Chondrocyte (in vitro differentiated cells): ENCODE measurements around the gene TXLNG. TPM values are rescaled to one million over a fixed set of nuclear protein-coding genes. Genes with fewer than 3 reads are reported as not detected.
A peak's percentile ranks its signal among the peaks of the same experiment; 100 is the strongest.

Source experiments
- DNase-seq: peaks from one replicate; pipeline ENCODE4 v3.0.0; 2021; ENCODE audit warnings: mixed read lengths, low spot score
- H3K27ac Mint-ChIP-seq: one replicate; pipeline ENCODE4 v1.8.0; 2021; ENCODE audit warnings: mild to moderate bottlenecking, moderate library complexity, mixed read lengths; ENCODE audit not compliant: unreplicated experiment
- H3K27me3 Mint-ChIP-seq: 2 replicates; pipeline ENCODE4 v1.8.0; 2021; ENCODE audit warnings: low read depth, mixed read lengths
- H3K36me3 Mint-ChIP-seq: 2 replicates; pipeline ENCODE4 v1.8.0; 2021; ENCODE audit warnings: low read depth, mixed read lengths
- H3K4me1 Mint-ChIP-seq: 2 replicates; pipeline ENCODE4 v1.8.0; 2021; ENCODE audit warnings: low read depth, mild to moderate bottlenecking, mixed read lengths
- H3K4me3 Mint-ChIP-seq: one replicate; pipeline ENCODE4 v1.8.0; 2021; ENCODE audit warnings: mild to moderate bottlenecking, moderate library complexity, mixed read lengths; ENCODE audit not compliant: unreplicated experiment
- H3K9me3 Mint-ChIP-seq: 2 replicates; pipeline ENCODE4 v1.8.0; 2021; ENCODE audit warnings: low read depth, mixed read lengths
- CTCF ChIP-seq: fragments of 200-600 bp; sonication (generic); IDR thresholded peaks from 2 replicates; pipeline ENCODE4 v1.5.0; 2021; ENCODE audit warnings: antibody characterized with exemption, mild to moderate bottlenecking, moderate library complexity
- total RNA-seq: library from RNA; stranded (reverse); gene quantifications from 3 replicates; pipeline ENCODE4 v1.2.1, GENCODE V29; 2021

Gene TXLNG
- total RNA-seq, 1 donor from 2014 or later: 9.1 TPM

GRCh38 chrX:16762579-16762978 is 23.7 kb upstream of the TXLNG start:
- peaks cover 14% of the 10 kb centered on the region for H3K36me3 Mint-ChIP-seq
- no peak for TF ChIP-seq CTCF
- no peaks in the 10 kb centered on the region for H3K27me3 Mint-ChIP-seq
- no peak overlapping the region for H3K27ac Mint-ChIP-seq
- no peak overlapping the region for H3K4me3 Mint-ChIP-seq
- H3K4me1 Mint-ChIP-seq: no peaks in the 10 kb centered on the region
- H3K9me3 Mint-ChIP-seq: no peaks in the 10 kb centered on the region
- no peak for DNase-seq

GRCh38 chrX:16765594-16765993 is 20.7 kb upstream of the TXLNG start:
- TF ChIP-seq CTCF: no peak
- Mint-ChIP-seq H3K4me1 (no peaks in the 10 kb centered on the region), H3K27me3 (no peaks in the 10 kb centered on the region), H3K9me3 (no peaks in the 10 kb centered on the region), H3K4me3 (no peak overlapping the region), H3K36me3 (peaks cover 3% of the 10 kb centered on the region), H3K27ac (no peak overlapping the region)
- no peak for DNase-seq

DNA sequence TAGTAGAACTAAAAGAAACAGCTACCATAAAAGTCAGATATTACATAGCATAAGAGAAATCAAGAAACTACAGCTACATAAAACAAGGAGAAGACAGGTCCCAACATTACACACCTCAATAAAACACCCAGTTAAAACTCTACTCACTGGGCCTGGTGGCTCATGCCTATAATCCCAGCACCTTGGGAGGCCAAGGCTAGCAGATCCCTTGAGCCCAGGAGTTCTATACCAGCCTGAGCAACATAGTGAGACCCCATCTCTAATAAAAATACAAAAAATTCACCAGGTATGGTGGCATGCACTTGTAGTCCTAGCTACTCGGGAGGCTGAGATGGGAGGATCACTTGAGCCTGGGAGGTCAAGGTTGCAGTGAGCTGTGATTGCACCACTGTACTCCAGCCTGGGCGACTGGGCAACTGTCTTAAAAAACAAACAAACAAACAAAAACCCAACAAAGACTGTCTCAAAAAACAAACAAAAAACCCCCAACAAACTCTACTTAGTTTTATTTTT is 15.2 kb upstream of the TXLNG start:
- no peaks in the 10 kb centered on the region for H3K4me1 Mint-ChIP-seq
- no peak overlapping the region for H3K4me3 Mint-ChIP-seq
- no peak for TF ChIP-seq CTCF
- no peaks in the 10 kb centered on the region for H3K9me3 Mint-ChIP-seq
- no peak overlapping the region for H3K27ac Mint-ChIP-seq
- H3K36me3 Mint-ChIP-seq: peaks cover 1% of the 10 kb centered on the region
- no peaks in the 10 kb centered on the region for H3K27me3 Mint-ChIP-seq
- DNase-seq: no peak

DNA sequence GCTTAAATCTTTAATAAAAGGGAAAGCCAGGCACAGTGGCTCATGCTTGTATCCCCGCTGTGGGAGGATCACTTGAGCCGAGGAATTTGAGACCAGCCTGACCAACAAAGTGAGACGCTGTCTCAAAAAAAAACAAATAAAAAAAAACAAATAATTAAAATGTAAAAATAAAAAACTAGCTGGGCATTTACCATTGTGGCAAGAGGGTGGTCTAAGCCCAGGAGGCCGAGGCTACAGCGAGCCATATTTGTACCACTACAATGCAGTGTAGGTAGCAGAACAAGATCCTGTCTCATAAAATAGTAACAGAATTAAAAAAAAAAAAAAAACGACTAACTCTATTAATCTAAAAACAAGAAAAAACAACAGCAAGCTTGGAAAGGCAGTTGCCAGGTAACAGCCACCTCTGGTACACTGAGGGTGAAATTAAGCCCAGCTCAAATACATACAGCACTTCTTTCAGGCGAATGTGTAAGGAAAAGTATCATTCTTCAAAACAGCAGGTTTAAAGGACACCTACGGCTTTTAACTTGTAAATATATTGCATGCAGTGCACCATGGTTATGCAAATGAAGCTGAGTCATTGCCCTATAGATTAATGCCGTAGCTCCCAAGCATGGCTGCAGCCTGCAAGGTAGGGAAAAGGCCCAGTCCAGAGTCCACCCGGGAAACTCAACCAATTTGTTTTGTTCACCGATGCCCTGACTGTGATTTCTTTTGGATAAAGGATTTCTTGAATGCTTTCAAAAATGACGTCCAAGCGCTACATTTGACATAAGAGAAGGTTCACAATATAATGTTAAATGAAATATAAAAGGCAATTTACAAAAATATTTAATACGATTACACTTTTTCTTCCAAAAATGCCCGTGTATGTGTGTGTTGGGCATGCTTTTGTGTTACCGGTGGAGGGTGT is 14.5 kb upstream of the TXLNG start:
- H3K36me3 Mint-ChIP-seq: peaks cover 1% of the 10 kb centered on the region
- no peaks in the 10 kb centered on the region for H3K4me1 Mint-ChIP-seq
- H3K27ac Mint-ChIP-seq: peak overlapping the region; percentile 83
- no peaks in the 10 kb centered on the region for H3K27me3 Mint-ChIP-seq
- no peak for DNase-seq
- H3K9me3 Mint-ChIP-seq: no peaks in the 10 kb centered on the region
- no peak for TF ChIP-seq CTCF
- H3K4me3 Mint-ChIP-seq: no peak overlapping the region

DNA sequence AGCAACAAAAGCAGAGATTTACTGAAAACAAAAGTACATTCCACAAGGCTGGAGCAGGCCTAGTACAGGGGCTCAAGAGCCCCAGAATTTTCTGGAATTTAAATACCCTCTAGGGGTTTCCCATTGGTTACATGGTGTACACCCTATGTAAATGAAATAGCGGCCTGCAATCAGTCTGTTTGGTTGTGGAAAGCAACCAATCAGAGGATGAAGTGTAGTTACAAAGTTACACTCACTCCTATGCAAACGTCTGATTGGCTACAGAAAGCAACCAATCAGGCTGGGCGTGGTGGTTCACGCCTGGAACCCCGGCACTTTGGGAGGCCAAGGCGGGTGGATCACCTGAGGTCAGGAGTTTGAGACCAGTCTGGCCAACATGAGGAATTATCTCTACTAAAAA is 13.8 kb upstream of the TXLNG start:
- H3K27me3 Mint-ChIP-seq: no peaks in the 10 kb centered on the region
- no peak overlapping the region for H3K4me3 Mint-ChIP-seq
- no peaks in the 10 kb centered on the region for H3K9me3 Mint-ChIP-seq
- DNase-seq: no peak
- H3K36me3 Mint-ChIP-seq: peaks cover 1% of the 10 kb centered on the region
- no peaks in the 10 kb centered on the region for H3K4me1 Mint-ChIP-seq
- no peak for TF ChIP-seq CTCF
- no peak overlapping the region for H3K27ac Mint-ChIP-seq
